ENCODE results near the gene ABLIM2.
A peak's percentile ranks its signal among the peaks of the same experiment; 100 is the strongest.

ABLIM2 gene

DNA sequence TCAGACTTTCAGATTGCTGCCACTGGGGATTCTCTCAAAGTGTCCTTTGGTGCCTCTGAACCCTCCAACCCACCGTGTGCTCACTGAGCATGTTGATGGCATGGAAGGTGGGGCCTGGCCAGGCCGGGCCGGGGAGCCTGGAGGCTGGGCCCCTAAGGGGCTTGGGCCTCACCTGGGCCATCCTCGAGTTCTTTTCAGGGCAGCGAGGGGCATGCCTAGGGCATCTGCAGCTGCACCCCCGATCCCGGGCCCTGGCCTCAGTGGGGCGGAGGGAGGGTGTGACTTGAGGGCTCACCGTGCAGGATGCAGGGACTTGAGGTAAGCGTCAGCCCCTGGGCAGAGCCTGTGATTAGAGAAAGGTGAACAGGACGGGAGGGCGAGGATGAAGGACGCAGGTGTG is 38.9 kb upstream of the ABLIM2 start:
- TF ChIP-seq, protein P1, sequence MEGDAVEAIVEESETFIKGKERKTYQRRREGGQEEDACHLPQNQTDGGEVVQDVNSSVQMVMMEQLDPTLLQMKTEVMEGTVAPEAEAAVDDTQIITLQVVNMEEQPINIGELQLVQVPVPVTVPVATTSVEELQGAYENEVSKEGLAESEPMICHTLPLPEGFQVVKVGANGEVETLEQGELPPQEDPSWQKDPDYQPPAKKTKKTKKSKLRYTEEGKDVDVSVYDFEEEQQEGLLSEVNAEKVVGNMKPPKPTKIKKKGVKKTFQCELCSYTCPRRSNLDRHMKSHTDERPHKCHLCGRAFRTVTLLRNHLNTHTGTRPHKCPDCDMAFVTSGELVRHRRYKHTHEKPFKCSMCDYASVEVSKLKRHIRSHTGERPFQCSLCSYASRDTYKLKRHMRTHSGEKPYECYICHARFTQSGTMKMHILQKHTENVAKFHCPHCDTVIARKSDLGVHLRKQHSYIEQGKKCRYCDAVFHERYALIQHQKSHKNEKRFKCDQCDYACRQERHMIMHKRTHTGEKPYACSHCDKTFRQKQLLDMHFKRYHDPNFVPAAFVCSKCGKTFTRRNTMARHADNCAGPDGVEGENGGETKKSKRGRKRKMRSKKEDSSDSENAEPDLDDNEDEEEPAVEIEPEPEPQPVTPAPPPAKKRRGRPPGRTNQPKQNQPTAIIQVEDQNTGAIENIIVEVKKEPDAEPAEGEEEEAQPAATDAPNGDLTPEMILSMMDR (IDR thresholded peaks at IDR 0.05), result no peak

DNA sequence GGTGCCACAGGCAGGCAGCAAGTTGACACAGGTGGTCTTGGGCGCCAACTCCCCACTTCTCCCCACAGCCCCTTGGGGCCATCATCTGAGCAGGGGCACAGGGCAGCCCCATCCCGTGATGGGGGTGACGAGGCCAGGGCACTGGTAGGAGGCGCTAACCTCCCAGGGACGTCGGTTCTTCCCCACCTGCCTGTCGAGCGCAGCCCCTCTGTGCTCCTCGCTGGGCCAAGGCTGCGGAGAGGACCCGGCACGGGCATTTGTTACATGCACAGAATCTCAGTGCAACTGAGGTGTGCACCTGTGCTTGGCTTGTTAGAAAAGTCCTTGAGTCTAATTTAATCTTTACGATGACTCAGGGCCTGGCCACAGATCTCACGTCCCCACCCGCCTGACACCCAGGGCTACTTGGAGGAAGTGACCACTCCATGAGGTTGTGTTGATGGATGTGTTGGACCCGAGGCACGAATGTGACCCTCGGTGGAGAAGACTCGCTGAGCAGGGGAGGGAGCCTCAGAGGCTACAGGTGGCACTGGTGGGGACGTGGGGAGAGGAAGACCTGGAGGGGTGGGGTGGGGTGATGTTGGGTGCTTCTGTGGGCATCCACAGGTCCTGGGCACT is 37.3 kb upstream of the ABLIM2 start:
- TF ChIP-seq, protein P1 (IDR thresholded peaks at IDR 0.05), result no peak

DNA sequence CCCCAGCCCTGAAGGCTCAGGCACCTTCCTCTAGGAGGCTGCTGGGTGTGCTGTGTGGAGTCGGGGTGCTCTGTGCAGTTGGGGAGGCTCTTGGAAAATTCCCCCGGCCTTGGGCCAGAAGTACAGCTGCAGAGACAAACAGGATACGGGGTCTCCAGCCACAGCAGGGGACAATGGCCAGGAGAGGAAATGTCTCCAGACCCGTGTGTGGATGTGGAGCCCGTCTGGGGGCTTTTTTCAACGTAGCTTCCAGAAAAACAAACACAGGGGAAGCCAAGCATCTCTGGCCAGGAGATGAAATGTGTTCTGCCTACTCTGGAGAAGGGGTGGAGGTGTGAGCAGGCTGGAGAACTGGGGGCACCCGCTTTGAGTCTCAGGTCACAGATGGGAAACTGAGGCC is 36.8 kb upstream of the ABLIM2 start:
- TF ChIP-seq, protein P1 (IDR thresholded peaks at IDR 0.05), result no peak

DNA sequence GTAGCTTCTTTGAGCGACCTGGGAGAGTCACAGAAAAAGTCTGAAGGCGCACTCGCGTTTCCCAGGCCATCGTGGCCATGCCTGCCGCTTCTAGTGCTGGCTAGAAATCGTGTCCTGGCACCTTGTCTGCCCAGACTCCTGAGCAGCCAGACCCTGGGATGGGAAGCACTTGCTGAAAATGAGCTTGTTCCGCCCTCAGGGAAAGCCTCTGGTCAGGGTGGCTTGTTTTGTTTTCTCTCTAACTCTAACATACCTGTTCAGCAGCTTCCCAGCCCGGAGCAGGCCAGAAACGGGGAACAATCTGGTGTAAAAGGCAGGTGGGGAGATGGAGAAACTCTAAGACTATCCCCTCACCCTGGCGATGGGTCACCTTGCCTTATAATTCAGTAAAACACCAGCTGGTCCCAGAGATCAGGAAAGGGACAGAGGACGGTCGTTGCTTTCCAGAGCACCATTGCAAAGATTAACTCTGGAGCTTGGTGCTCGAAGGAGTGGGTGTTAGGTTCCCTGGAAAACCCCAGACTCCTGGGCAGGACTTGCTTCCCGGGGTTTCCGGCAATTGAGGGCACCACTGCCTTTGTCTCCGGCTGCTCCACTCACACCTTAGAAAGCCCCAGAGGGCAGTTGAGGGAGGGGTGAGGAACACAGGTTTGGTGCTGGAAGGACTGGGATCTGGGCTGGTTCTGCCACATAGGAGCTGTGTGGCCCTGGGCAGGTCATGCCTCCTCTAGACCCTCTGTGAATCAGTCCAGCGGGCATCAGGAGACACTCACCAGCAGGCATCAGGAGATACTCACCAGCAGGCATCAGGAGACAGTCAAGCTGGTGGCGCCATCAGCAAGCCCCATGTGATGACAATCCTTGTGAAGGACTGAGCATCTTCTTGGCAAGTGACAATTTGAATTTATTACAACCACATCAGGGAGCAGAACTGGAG is 36.0 kb upstream of the ABLIM2 start:
- TF ChIP-seq, protein P1 (IDR thresholded peaks at IDR 0.05), result no peak

DNA sequence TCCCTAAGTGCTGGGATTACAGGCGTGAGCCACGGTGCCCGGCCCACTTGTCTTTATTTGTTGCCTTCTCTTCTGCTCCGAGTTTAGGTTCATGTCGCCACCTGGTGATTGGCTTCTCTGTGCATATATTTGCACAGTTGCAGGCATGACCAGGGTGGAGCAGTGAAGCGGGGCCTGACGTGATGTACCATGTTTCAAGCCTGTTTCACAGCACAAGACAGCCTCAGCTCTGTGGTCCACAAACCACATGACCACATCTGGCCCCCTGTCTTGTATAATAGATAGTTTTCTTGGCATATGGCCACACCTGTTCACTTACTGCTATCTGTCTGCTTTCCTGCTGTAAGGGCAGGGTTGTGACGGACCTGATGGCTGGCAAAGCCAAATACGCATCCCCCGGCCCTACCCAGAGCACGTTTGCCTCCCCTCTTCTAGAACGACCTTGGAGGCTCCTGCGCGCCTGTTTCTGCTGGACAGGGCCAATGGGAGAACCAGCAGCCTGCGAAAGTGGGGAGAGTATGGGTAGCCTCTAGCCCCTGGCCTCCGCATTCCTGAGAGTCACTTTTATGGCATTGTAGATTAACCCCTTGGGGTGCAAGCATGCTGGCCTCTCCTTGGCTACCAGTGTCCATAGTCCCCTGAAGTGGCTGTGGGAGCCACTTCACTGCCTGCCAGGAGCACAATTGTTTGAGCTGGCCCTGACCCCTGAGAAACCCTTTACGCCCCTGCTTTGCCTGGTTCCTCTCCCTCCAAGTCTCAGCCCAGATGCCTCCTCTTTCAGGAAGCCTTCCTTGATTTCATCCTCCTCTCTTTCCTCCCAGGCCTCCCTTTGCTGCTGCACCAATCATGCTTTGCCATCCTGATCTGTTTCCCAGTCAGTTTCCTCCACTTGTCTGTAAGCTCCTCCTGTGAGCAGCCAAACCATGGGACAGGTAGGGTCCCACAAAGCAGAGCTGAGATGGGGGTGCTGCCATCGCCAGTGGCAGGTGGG is 34.4 kb upstream of the ABLIM2 start:
- TF ChIP-seq, protein P1 (IDR thresholded peaks at IDR 0.05), result peak; percentile 43

DNA sequence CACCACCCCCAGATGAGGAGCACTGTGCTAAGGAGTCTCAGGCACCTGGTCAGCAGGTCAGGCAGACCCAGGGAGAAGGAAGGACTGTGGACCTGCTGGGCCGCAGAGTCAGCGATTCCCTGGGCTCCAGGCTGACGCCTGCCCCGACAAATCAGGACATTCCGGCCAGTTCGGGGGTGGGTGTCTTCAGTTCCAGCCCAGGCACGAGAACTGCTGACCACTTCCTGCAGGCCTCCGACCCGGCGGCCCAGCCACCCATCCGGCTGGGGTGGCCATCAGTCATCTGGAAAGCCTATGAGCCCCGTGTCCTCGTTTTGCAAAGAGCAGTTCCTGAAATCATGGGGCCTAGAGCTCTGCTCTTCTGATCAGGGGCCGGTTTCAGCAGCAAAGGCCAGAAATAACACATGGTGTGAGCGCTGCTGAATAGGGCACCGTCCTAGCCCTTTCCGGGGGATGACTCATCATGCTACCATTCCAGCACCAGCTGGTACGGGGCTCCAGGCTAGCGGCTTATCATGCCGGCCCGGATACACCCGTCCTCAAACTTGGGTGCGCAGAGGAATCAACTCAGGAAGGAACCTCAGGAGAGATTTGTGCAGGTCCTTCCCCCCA is 32.6 kb upstream of the ABLIM2 start:
- TF ChIP-seq, protein P1 (IDR thresholded peaks at IDR 0.05), result no peak
